Left lung (tissue), 14 donors: Measurements from ENCODE around the gene SLC16A7. TPM values are rescaled to one million over a fixed set of nuclear protein-coding genes. Genes with fewer than 3 reads are reported as not detected.
A peak's percentile ranks its signal among the peaks of the same experiment; 100 is the strongest.

ENCODE experiments used
- ATAC-seq: fragments of 200-7000 bp; cut with Tn5 transposase; one replicate; pipeline ENCODE4 v1.9.1; 2020; ENCODE audit warnings: moderate library complexity
- DNase-seq, 4 donors: peaks; one replicate each; pipeline ENCODE4 v3.0.0-alpha.2; 2013 to 2020
- H3K27ac ChIP-seq, 2 donors: fragments of 200-600 bp; sonication (generic) in 1 of 2; one replicate each; pipeline versions ENCODE4 v1.5.0 to v1.8.0; 2020 to 2021
- H3K27me3 ChIP-seq, 2 donors: fragments of 200-600 bp; sonication (generic) in 1 of 2; one replicate each; pipeline versions ENCODE4 v1.5.0 to v1.8.0; 2020 to 2021
- H3K36me3 ChIP-seq, 2 donors: fragments of 200-600 bp; sonication (generic) in 1 of 2; one replicate each; pipeline versions ENCODE4 v1.5.0 to v1.8.0; 2020 to 2021
- H3K4me1 ChIP-seq, 2 donors: fragments of 200-600 bp; one replicate each; pipeline ENCODE4 v1.8.0; 2021
- H3K4me3 ChIP-seq, 2 donors: fragments of 200-600 bp; sonication (generic) in 1 of 2; one replicate each; pipeline versions ENCODE4 v1.5.0 to v1.8.0; 2020 to 2021; ENCODE audit warnings: mild to moderate bottlenecking in 1 of 2
- H3K9me3 ChIP-seq, 2 donors: fragments of 200-600 bp; sonication (generic) in 1 of 2; one replicate each; pipeline versions ENCODE4 v1.5.0 to v1.8.0; 2020 to 2021
- CTCF ChIP-seq, 2 donors: fragments of 200-600 bp; sonication (generic) in 1 of 2; IDR thresholded peaks; one replicate each; pipeline versions ENCODE4 v1.5.0 to v1.8.0; 2021; ENCODE audit warnings: antibody characterized with exemption in 2 of 2
- intact Hi-C, 2 donors: fragments of 100-400 bp; cut with DNase I; formaldehyde crosslinking; loops; one replicate each; pipeline versions ENCODE4 v1.11.2 to v1.14.2; 2022
- long read RNA-seq, 12 donors: library from polyadenylated mRNA in 2 of 12; unstranded in 2 of 12; transcript quantifications; one replicate each; pipeline ENCODE4 v2.0.0 and lab custom pipeline, GENCODE V29; 2019 to 2026
- polyA plus RNA-seq, 6 donors: library from polyadenylated mRNA; unstranded; fragments of 120-200 nt; gene quantifications; one replicate each; pipeline ENCODE4 v1.2.1, GENCODE V29; 2013; ENCODE audit not compliant: insufficient read length in 6 of 6
- total RNA-seq, 2 donors: library from RNA; stranded (reverse); fragmentation: NEBNext Ultra II Directional; extraction: Animal tissue kit (Norgen Biotek cat#: 25700); gene quantifications; one replicate each; pipeline ENCODE4 v1.2.1, GENCODE V29; 2021
- donor health status: DM: no; HTN: yes; CAD: no.
- donor health status: DM: no; HTN: no; CAD: no.

The SLC16A7 gene
- 10 to 100 TPM; 26.0 to 33.9 TPM for total RNA-seq
- 1 to 10 TPM; 2.5 to 3.6 (median 2.7) TPM for polyA plus RNA-seq
- long read RNA-seq, donor 1, result 0 reads
- long read RNA-seq, donor 2, result 0 reads
- long read RNA-seq, donor 3, result 0 reads
- long read RNA-seq, donor 4, partial matches to known transcripts, result 1 of 1 reads
- long read RNA-seq, donor 4, other reads (novel, unspliced or antisense), result 0 of 1 reads
- long read RNA-seq, donor 5, result 0 reads
- long read RNA-seq, donor 6, result 0 reads
- long read RNA-seq, donor 7, result 0 reads
- long read RNA-seq, donor 8, partial matches to known transcripts, result 0 of 1 reads
- long read RNA-seq, donor 8, other reads (novel, unspliced or antisense), result 0 of 1 reads
- long read RNA-seq, donor 9, result 0 reads
- long read RNA-seq, donor 10, partial matches to known transcripts, result 0 of 3 reads
- long read RNA-seq, donor 10, other reads (novel, unspliced or antisense), result 1 of 3 reads
- long read RNA-seq, donor 11, partial matches to known transcripts, result 0 of 1 reads
- long read RNA-seq, donor 11, other reads (novel, unspliced or antisense), result 0 of 1 reads
- long read RNA-seq, donor 12, result 0 reads

GRCh38 chr12:59595883-59596540, at the start of gene SLC16A7:
Gene SLC16A7, plus strand, starts transcription at chr12:59596029. Its CDS starts 108,773 bp downstream, at chr12:59704802.
- ATAC-seq (peak; percentile 85), DNase-seq (peak; percentile 84 to 92 (median 88))
- peak within 1 kb of the TSS; percentile 58 to 70 for H3K4me3 ChIP-seq
- peak within 1 kb of the TSS; percentile 94 for H3K27ac ChIP-seq
- intact Hi-C loops, result no loop called here
- no peak for TF ChIP-seq CTCF (IDR thresholded peaks at IDR 0.05)
- H3K27me3 ChIP-seq, result no peaks in the 10 kb centered on the region
- H3K9me3 ChIP-seq, result no peaks in the 10 kb centered on the region
- H3K4me1 ChIP-seq, result peaks cover 5 to 50% of the 10 kb centered on the region in 2 donors
- H3K36me3 ChIP-seq, result no peaks in the 10 kb centered on the region

GRCh38 chr12:59548930-59549329, 46.9 kb upstream of the SLC16A7 start:
- no peak for DNase-seq
- intact Hi-C loops, result no loop called here
- H3K4me3 ChIP-seq, result no peak overlapping the region
- H3K36me3 ChIP-seq, result no peaks in the 10 kb centered on the region
- H3K9me3 ChIP-seq, result no peaks in the 10 kb centered on the region
- no peak overlapping the region for H3K27ac ChIP-seq
- no peaks in the 10 kb centered on the region for H3K27me3 ChIP-seq
- peak; percentile 35 for ATAC-seq
- H3K4me1 ChIP-seq, result no peaks in the 10 kb centered on the region
- no peak for TF ChIP-seq CTCF (IDR thresholded peaks at IDR 0.05)

- intact Hi-C loops, result no loop called here
- Histone ChIP-seq H3K9me3 (no peaks in the 10 kb centered on the region), H3K27ac (no peak overlapping the region), H3K36me3 (no peaks in the 10 kb centered on the region), H3K27me3 (no peaks in the 10 kb centered on the region), H3K4me1 (no peaks in the 10 kb centered on the region), H3K4me3 (no peak overlapping the region)
- ATAC-seq (no peak), DNase-seq (no peak)
- TF ChIP-seq CTCF (IDR thresholded peaks at IDR 0.05), result no peak
Observed at GRCh38 chr12:59559696-59560095, 36.1 kb upstream of the SLC16A7 start.

- no peak for DNase-seq
- Histone ChIP-seq H3K4me1 (no peaks in the 10 kb centered on the region), H3K36me3 (no peaks in the 10 kb centered on the region), H3K27ac (no peak overlapping the region), H3K27me3 (peaks cover 0 to 5% of the 10 kb centered on the region in 2 donors), H3K9me3 (no peaks in the 10 kb centered on the region), H3K4me3 (no peak overlapping the region)
- no peak for TF ChIP-seq CTCF (IDR thresholded peaks at IDR 0.05)
- ATAC-seq, result no peak
- intact Hi-C loops, result no loop called here
Observed at GRCh38 chr12:59570145-59570544, 25.7 kb upstream of the SLC16A7 start.

- Histone ChIP-seq H3K4me3 (no peak overlapping the region), H3K27me3 (no peaks in the 10 kb centered on the region), H3K4me1 (no peaks in the 10 kb centered on the region), H3K36me3 (no peaks in the 10 kb centered on the region), H3K27ac (no peak overlapping the region), H3K9me3 (no peaks in the 10 kb centered on the region)
- no peak for ATAC-seq
- intact Hi-C loops, result no loop called here
- no peak for TF ChIP-seq CTCF (IDR thresholded peaks at IDR 0.05)
- DNase-seq, result no peak
Observed at GRCh38 chr12:59574406-59574805, 21.4 kb upstream of the SLC16A7 start.
